GM18868 (cell line): Measurements from ENCODE around the gene SMYD3.

Experiments used
- ATAC-seq: cut with Tn5 transposase; IDR thresholded peaks from one replicate; pipeline ENCODE4 v1.9.1; 2021; ENCODE audit warnings: mild to moderate bottlenecking, moderate library complexity; ENCODE audit not compliant: unreplicated experiment

Gene SMYD3

GRCh38 chr1:246506674-246507481 is at the start of gene SMYD3:
Gene SMYD3 (minus strand): TSS chr1:246507279.
- peak; percentile 91 for ATAC-seq

GRCh38 chr1:246554201-246554600 is 47.1 kb upstream of the SMYD3 start:
- no peak for ATAC-seq

DNA sequence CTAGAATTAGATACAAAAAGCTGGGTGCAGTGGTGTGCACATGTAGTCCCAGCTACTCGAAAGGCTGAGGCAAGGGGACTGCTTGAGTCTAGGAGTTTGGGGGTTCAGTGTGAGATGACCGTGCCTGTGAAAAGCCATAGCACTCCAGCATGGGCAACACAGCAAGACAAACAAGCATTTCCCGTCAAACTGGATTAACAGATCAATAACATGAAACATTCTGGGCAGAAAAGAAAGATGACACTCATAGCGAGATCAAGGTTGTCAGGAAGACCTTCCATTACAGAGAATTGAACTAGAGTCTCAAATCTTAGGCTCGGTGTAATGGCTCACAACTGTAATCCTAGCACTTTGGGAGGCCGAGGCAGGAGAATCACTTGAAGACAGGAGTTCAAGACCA is 45.0 kb upstream of the SMYD3 start:
- ATAC-seq: no peak

DNA sequence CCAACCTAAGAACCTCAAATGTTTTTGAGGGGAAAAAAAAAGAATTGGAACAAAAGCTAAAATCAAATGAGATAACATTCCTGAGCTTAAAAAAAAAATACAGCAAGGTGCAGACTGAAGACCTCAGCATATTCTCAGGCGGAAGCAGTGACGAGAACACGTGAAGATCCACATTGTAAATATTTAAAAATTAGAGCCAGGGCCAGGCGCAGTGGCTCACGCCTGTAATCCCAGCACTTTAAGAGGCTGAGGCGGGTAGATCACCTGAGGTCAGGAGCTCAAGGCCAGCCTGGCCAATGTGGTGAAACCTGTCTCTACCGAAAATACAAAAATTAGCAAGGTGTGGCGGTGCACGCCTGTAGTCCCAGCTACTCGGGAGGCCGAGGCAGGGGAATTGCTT is 43.3 kb upstream of the SMYD3 start:
- ATAC-seq: no peak

GRCh38 chr1:246549665-246550064 is 42.6 kb upstream of the SMYD3 start:
- ATAC-seq: no peak

DNA sequence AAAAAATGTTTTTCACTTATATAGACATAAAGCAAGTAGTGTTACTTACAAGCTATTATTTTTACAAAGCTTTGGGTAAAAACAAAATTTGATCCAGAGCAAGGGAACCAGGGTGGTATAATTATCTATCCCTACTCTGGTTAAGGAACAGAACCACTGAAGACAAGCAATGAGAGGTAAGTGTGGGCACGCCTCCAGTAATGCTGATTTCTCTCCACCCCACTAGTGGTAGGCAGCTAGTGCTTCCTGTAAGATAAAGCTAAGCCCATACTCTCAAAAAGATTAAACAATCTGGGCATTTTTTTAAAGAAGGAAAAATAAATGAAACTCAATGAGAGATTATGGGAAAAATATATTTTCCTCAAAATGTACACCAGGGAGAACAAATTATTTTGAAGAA is 36.9 kb upstream of the SMYD3 start:
- no peak for ATAC-seq

DNA sequence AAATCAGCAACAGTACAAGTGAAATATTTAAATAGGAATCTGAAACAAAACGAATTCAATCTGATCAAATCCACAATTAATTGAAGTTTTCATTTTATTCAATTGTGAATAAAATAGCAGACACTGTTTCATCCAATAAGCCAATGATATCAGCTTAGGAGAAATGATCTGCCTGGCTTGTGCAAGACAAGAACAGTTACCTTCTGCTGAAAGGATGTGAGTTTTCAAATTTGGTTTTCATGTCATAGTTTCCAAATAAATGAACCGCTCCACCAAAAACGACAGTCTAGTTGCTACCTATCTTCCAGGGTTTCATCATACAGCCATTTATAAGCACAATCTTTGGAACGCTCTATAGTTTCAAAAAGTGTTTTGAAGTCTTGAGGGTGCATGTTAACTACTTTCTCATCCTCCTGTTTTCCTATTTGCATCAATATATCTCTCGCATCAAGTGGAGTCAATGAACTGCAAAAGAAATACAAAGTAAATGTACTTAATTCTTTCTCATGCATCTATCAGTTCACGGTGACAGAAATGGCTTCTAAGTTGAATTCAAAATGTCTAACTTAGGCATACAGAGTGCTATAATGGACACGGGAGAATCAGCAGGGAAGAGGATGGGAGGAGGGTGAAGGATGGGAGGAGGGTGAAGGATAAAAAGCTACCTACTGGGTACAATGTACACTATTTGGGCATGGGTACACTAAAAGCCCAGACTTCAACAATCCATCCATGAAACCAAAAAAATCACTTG is 33.8 kb upstream of the SMYD3 start:
- ATAC-seq: no peak

DNA sequence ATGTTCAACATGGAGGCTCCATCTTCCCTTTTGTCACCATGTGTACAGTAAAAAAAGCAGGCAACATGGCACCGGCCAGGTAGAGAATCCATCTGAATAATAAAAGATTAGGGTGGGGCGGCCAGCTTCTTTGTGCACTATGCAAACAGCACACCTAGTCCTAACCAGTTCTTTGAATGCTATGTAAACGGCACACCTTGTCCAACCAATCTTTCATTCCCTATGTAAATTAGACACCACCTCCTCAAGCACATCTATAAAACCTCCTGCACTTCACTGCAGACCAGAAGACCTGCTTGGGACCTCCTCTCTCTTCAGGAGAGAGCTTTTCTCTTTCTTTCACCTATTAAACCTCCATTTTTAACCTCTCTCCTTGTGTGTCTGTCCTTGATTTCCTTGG is 30.8 kb upstream of the SMYD3 start:
- ATAC-seq: no peak

DNA sequence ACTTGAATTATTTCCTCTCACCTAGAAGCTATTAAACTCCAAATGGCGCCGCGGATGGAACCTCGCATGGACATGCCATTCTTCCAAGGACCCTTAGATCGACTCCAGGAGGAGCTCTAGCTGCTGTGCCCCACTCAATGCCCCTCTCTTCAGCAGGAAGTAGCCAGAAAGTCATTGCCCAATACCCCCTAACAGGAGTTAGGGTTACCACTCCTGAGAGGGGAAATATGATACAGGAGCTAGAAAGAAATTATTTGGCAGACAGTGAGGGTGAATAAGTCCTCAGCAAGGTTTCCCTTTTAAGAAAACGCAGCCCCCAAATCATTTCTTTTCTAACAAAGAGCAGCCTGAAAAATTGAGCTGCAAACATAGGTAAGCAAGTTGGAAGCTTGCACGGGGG is 30.4 kb upstream of the SMYD3 start:
- ATAC-seq: no peak

- no peak for ATAC-seq
Measured at GRCh38 chr1:246534114-246534513, 27.0 kb upstream of the SMYD3 start.

- ATAC-seq: no peak
Measured at GRCh38 chr1:246533371-246533905, 26.4 kb upstream of the SMYD3 start.

GRCh38 chr1:246532519-246532918 is 25.4 kb upstream of the SMYD3 start:
- no peak for ATAC-seq

DNA sequence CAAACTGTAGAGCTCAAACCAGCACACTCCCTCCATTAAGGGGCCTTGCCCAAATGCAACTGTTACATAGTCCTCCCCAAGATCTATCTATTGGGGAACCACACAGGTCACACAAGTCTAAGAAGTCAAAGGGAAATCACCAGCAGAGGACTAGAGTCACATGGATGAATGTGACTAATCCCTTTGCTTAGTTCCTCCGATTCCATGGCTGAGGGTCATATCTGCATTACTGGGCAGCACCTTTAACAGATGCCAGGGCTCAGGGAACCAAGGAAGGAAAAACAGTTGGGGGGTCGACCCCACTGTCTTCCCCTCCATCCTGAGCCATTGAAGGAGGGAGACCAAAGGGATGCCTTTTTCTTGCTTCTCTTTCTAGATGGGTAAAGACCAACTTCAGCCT is 23.4 kb upstream of the SMYD3 start:
- no peak for ATAC-seq

GRCh38 chr1:246528933-246529731 is 22.1 kb upstream of the SMYD3 start:
- ATAC-seq: no peak

- no peak for ATAC-seq
Measured at GRCh38 chr1:246527402-246528088, 20.5 kb upstream of the SMYD3 start.

DNA sequence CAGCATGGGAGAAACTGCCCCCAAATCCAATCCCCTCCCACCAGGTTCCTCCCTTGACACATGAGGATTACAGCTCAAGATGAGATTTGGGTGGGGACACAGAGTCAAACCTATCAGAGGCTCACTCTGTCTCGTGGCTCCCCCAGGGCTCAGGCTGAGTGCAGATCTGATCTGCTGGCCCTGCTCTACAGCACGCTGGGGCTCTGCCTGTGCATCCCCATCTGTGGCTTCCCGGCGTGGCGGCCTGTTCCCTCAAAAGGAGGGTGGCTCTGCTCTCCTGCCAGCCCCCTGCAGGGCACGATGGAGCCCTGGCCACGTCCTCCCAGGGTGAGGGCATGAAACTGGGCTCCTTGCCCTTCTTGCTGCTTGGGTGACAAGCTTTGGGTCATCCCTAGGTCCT is 19.8 kb upstream of the SMYD3 start:
- ATAC-seq: no peak

GRCh38 chr1:246526380-246526779 is 19.3 kb upstream of the SMYD3 start:
- ATAC-seq: no peak

DNA sequence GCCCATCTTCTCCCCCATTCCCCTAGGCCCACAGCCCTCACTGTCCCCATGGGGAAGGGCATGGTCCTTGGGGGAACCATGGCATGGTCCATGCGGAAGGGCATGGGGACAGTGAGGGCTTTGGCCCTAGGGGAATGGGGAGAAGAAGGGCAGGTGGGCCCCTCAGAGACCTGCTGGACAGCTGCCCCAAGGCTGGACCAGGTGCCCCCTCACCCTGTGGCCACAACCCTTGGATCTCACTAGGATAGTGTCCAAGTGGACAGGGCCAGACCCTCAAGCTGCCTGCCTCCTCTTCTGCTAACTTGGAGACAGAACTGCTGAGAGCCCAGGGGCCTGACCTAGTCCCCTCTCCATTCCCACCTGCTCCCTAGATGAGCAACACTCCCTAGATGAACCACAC is 12.4 kb upstream of the SMYD3 start:
- no peak for ATAC-seq

GRCh38 chr1:246518456-246519205 is 11.6 kb upstream of the SMYD3 start:
- no peak for ATAC-seq

DNA sequence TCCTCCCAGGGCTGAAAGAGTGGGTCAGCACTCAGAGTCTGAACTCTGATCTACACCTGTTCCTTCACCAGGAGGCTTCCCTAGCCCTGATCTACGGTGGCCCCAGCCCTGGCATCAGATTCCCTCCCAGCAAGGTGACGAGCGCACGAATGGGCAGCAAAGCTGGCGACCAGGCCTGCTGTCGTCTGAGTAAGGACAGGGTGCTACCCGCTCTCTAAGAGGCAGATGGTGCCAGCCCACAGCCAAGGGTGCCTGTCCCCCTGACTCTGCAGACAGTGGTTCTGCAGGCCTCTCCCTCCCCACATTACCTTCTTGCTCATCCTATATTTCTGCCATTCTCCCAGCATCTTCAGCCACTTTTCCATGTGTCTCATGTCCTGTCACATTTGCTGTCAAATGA is 10.3 kb upstream of the SMYD3 start:
- ATAC-seq: no peak
